Naive B cell (primary cell): Measurements from ENCODE around the gene STMN3. TPM values are rescaled to one million over a fixed set of nuclear protein-coding genes. Genes with fewer than 3 reads are reported as not detected.
"Not testable (repeated sequence)": the region's sequence is repeated elsewhere in the genome, so short reads cannot be mapped to it uniquely, and the experiment has no call there.

Source experiments
- ATAC-seq, 2 donors: fragments of 150-1000 bp; cut with Tn5 transposase; 2 replicates each; pipeline ENCODE4 v1.10.0; 2021; ENCODE audit warnings: low read depth in 2 of 2, mild to moderate bottlenecking in 2 of 2, moderate library complexity in 2 of 2
- DNase-seq: peaks from one replicate; pipeline ENCODE4 v3.0.0; 2022
- H3K27ac Mint-ChIP-seq, 6 donors: one replicate each; pipeline ENCODE4 v1.8.0; 2020 to 2022; ENCODE audit warnings: mild to moderate bottlenecking in 6 of 6, mixed read lengths in 6 of 6, moderate library complexity in 5 of 6, inconsistent platforms in 2 of 6
- H3K27me3 Mint-ChIP-seq, 3 donors: one replicate each; pipeline ENCODE4 v1.8.0; 2021 to 2022; ENCODE audit warnings: mixed read lengths in 3 of 3, mild to moderate bottlenecking in 1 of 3
- H3K36me3 Mint-ChIP-seq, 2 donors: one replicate each; pipeline ENCODE4 v1.8.0; 2020 to 2022; ENCODE audit warnings: mixed read lengths in 2 of 2, inconsistent platforms in 1 of 2, mild to moderate bottlenecking in 1 of 2
- H3K4me1 Mint-ChIP-seq, 3 donors: one replicate each; pipeline ENCODE4 v1.8.0; 2020 to 2022; ENCODE audit warnings: mixed read lengths in 3 of 3, inconsistent platforms in 1 of 3, mild to moderate bottlenecking in 1 of 3, moderate library complexity in 1 of 3
- H3K4me3 Mint-ChIP-seq, 8 donors: one replicate each; pipeline ENCODE4 v1.8.0; 2020 to 2022; ENCODE audit warnings: mild to moderate bottlenecking in 8 of 8, mixed read lengths in 8 of 8, moderate library complexity in 8 of 8, inconsistent platforms in 2 of 8
- H3K9me3 Mint-ChIP-seq, 7 donors: one replicate each; pipeline ENCODE4 v1.8.0; 2020 to 2022; ENCODE audit warnings: mixed read lengths in 7 of 7, mild to moderate bottlenecking in 5 of 7, inconsistent platforms in 2 of 7, moderate library complexity in 1 of 7
- polyA plus RNA-seq, 6 donors: library from polyadenylated mRNA; unstranded; fragments of 300-500 nt; fragmentation: Illumina TruSeq; gene quantifications; one replicate each; pipeline ENCODE4 v1.2.3, GENCODE V29; 2021; ENCODE audit warnings: low read depth in 6 of 6

STMN3 gene
- polyA plus RNA-seq, 6 donors from 2014 or later, result 1.2 to 4.2 (median 2.5) TPM

GRCh38 chr20:63678071-63678470 lies 24.8 kb upstream of the STMN3 start:
- ATAC-seq (no peak), DNase-seq (no peak)
- H3K9me3 Mint-ChIP-seq, result no peaks in the 10 kb centered on the region
- peak overlapping the region in 1 of 6 donors; percentile 67 for H3K27ac Mint-ChIP-seq
- no peaks in the 10 kb centered on the region for H3K4me1 Mint-ChIP-seq
- peaks cover 0 to 11% of the 10 kb centered on the region in 2 donors for H3K36me3 Mint-ChIP-seq
- H3K27me3 Mint-ChIP-seq, result no peaks in the 10 kb centered on the region
- no peak overlapping the region for H3K4me3 Mint-ChIP-seq

- ATAC-seq (no peak), DNase-seq (no peak)
- H3K9me3 Mint-ChIP-seq, result no peaks in the 10 kb centered on the region
- no peaks in the 10 kb centered on the region for H3K4me1 Mint-ChIP-seq
- H3K27ac Mint-ChIP-seq, result no peak overlapping the region
- H3K36me3 Mint-ChIP-seq, result peaks cover 0 to 11% of the 10 kb centered on the region in 2 donors
- no peaks in the 10 kb centered on the region for H3K27me3 Mint-ChIP-seq
- peak overlapping the region in 1 of 8 donors; percentile 66 for H3K4me3 Mint-ChIP-seq
These were observed 22.6 kb upstream of the STMN3 start for GRCh38 chr20:63675681-63676368.

- Mint-ChIP-seq H3K27me3 (no peaks in the 10 kb centered on the region), H3K4me3 (no peak overlapping the region), H3K4me1 (peaks cover 0 to 4% (median 0%) of the 10 kb centered on the region in 3 donors), H3K36me3 (peaks cover 0 to 11% of the 10 kb centered on the region in 2 donors), H3K27ac (peak overlapping the region in 1 of 6 donors; percentile 76), H3K9me3 (no peaks in the 10 kb centered on the region)
- ATAC-seq, result no peak
- no peak for DNase-seq
These were observed 20.7 kb upstream of the STMN3 start for GRCh38 chr20:63673951-63674350.

- Mint-ChIP-seq H3K9me3 (peaks cover 0 to 1% (median 0%) of the 10 kb centered on the region in 7 donors), H3K4me3 (no peak overlapping the region), H3K36me3 (peaks cover 5 to 18% of the 10 kb centered on the region in 2 donors), H3K27ac (no peak overlapping the region), H3K27me3 (no peaks in the 10 kb centered on the region), H3K4me1 (peaks cover 0 to 4% (median 4%) of the 10 kb centered on the region in 3 donors)
- ATAC-seq, result no peak
- DNase-seq, result no peak
These were observed 19.4 kb upstream of the STMN3 start for GRCh38 chr20:63672666-63673065.

- not testable (repeated sequence) for H3K27ac Mint-ChIP-seq, ATAC-seq
These were observed 18.5 kb upstream of the STMN3 start for GRCh38 chr20:63671695-63672094.

GRCh38 chr20:63668351-63668750 lies 15.1 kb upstream of the STMN3 start:
- no peak overlapping the region for H3K27ac Mint-ChIP-seq
- H3K4me1 Mint-ChIP-seq, result peaks cover 0 to 4% (median 4%) of the 10 kb centered on the region in 3 donors
- H3K36me3 Mint-ChIP-seq, result peaks cover 5 to 8% of the 10 kb centered on the region in 2 donors

More at GRCh38 chr20:63671695-63672094, 18.5 kb upstream of the STMN3 start:
- not testable (repeated sequence) for H3K9me3 Mint-ChIP-seq, H3K27me3 Mint-ChIP-seq, H3K4me3 Mint-ChIP-seq, H3K4me1 Mint-ChIP-seq, DNase-seq
- H3K36me3 Mint-ChIP-seq, result peaks cover 5 to 18% of the 10 kb centered on the region in 2 donors

GRCh38 chr20:63667858-63668257 lies 14.6 kb upstream of the STMN3 start:
- Mint-ChIP-seq H3K27ac (no peak overlapping the region), H3K4me1 (peaks cover 0 to 4% (median 4%) of the 10 kb centered on the region in 3 donors), H3K27me3 (no peaks in the 10 kb centered on the region), H3K4me3 (no peak overlapping the region), H3K9me3 (peaks cover 0 to 1% (median 0%) of the 10 kb centered on the region in 7 donors), H3K36me3 (peaks cover 5 to 8% of the 10 kb centered on the region in 2 donors)
- no peak for DNase-seq
- no peak for ATAC-seq

More at GRCh38 chr20:63668351-63668750, 15.1 kb upstream of the STMN3 start:
- Mint-ChIP-seq H3K27me3 (no peaks in the 10 kb centered on the region), H3K9me3 (peaks cover 0 to 1% (median 0%) of the 10 kb centered on the region in 7 donors), H3K4me3 (no peak overlapping the region)
- no peak for ATAC-seq
- DNase-seq, result no peak

- no peak for DNase-seq
- H3K27me3 Mint-ChIP-seq, result no peaks in the 10 kb centered on the region
- H3K4me1 Mint-ChIP-seq, result peaks cover 0 to 8% (median 4%) of the 10 kb centered on the region in 3 donors
- H3K9me3 Mint-ChIP-seq, result peaks cover 0 to 1% (median 0%) of the 10 kb centered on the region in 7 donors
- peak overlapping the region in 1 of 6 donors; percentile 29 for H3K27ac Mint-ChIP-seq
- H3K36me3 Mint-ChIP-seq, result peaks cover 5 to 8% of the 10 kb centered on the region in 2 donors
- H3K4me3 Mint-ChIP-seq, result no peak overlapping the region
- ATAC-seq, result no peak
These were observed 12.5 kb upstream of the STMN3 start for GRCh38 chr20:63665708-63666107.

- peaks cover 0 to 1% (median 0%) of the 10 kb centered on the region in 7 donors for H3K9me3 Mint-ChIP-seq
- DNase-seq, result no peak
These were observed 11.8 kb upstream of the STMN3 start for GRCh38 chr20:63664861-63665594.

GRCh38 chr20:63664143-63664851 lies 11.1 kb upstream of the STMN3 start:
- DNase-seq (no peak), ATAC-seq (no peak)
- Mint-ChIP-seq H3K27ac (no peak overlapping the region), H3K27me3 (no peaks in the 10 kb centered on the region), H3K9me3 (peaks cover 0 to 1% (median 0%) of the 10 kb centered on the region in 7 donors), H3K4me3 (no peak overlapping the region), H3K36me3 (peaks cover 5 to 8% of the 10 kb centered on the region in 2 donors), H3K4me1 (peaks cover 7 to 9% (median 8%) of the 10 kb centered on the region in 3 donors)

More at GRCh38 chr20:63664861-63665594, 11.8 kb upstream of the STMN3 start:
- ATAC-seq, result no peak
- H3K27me3 Mint-ChIP-seq, result no peaks in the 10 kb centered on the region
- no peak overlapping the region for H3K27ac Mint-ChIP-seq
- H3K4me1 Mint-ChIP-seq, result peaks cover 0 to 8% (median 2%) of the 10 kb centered on the region in 3 donors
- H3K4me3 Mint-ChIP-seq, result no peak overlapping the region
- H3K36me3 Mint-ChIP-seq, result peaks cover 5 to 8% of the 10 kb centered on the region in 2 donors

- H3K27ac Mint-ChIP-seq, result no peak overlapping the region
- peak overlapping the region in 1 of 8 donors; percentile 38 for H3K4me3 Mint-ChIP-seq
- H3K9me3 Mint-ChIP-seq, result peaks cover 0 to 1% (median 0%) of the 10 kb centered on the region in 7 donors
- ATAC-seq (no peak), DNase-seq (no peak)
- no peaks in the 10 kb centered on the region for H3K27me3 Mint-ChIP-seq
- peaks cover 5 to 6% of the 10 kb centered on the region in 2 donors for H3K36me3 Mint-ChIP-seq
- H3K4me1 Mint-ChIP-seq, result peaks cover 13 to 17% (median 15%) of the 10 kb centered on the region in 3 donors
These were observed 10.3 kb upstream of the STMN3 start for GRCh38 chr20:63663332-63664066.

GRCh38 chr20:63662813-63663189 lies 9.6 kb upstream of the STMN3 start:
- no peak for ATAC-seq

More at GRCh38 chr20:63662813-63663189, 9.6 kb upstream of the STMN3 start:
- Mint-ChIP-seq H3K27ac (no peak overlapping the region), H3K36me3 (no peaks in the 10 kb centered on the region), H3K9me3 (no peaks in the 10 kb centered on the region), H3K27me3 (no peaks in the 10 kb centered on the region), H3K4me1 (peaks cover 11 to 24% (median 21%) of the 10 kb centered on the region in 3 donors), H3K4me3 (peak overlapping the region in 1 of 8 donors; percentile 36)
- no peak for DNase-seq
